H1 (cell line): ENCODE measurements around the gene ALOX12.

ENCODE experiments used
- EZH2 ChIP-seq: fragments of 200-600 bp; sonication (generic); IDR thresholded peaks from 2 replicates; pipeline ENCODE4 v1.7.1; 2012; ENCODE audit warnings: low read depth, mild to moderate bottlenecking, moderate library complexity, low read length, inconsistent platforms; ENCODE audit not compliant: severe bottlenecking
- TAF7 ChIP-seq: optimal IDR thresholded peaks from 2 replicates; pipeline ENCODE3; 2011; ENCODE audit warnings: low read depth, mild to moderate bottlenecking, inconsistent platforms, low read length, moderate library complexity, borderline replicate concordance
- TF ChIP-seq, protein P1 (sequence below): IDR thresholded peaks from 2 replicates; pipeline ENCODE4 v1.6.1; 2011; ENCODE audit warnings: low read depth, mild to moderate bottlenecking, low read length; ENCODE audit not compliant: insufficient read depth
- TF ChIP-seq, protein P2 (sequence below), 3 experiments: IDR thresholded peaks; 1 replicate in 2 of 3; 2 replicates in 1 of 3; pipeline versions ENCODE4 v1.5.1 to v1.6.1; 2011; ENCODE audit warnings: low read length in 3 of 3, mild to moderate bottlenecking in 3 of 3, inconsistent platforms in 2 of 3, low read depth in 1 of 3, moderate library complexity in 1 of 3; ENCODE audit not compliant: insufficient read depth in 1 of 3; ENCODE audit errors: control extremely low read depth in 1 of 3

DNA sequence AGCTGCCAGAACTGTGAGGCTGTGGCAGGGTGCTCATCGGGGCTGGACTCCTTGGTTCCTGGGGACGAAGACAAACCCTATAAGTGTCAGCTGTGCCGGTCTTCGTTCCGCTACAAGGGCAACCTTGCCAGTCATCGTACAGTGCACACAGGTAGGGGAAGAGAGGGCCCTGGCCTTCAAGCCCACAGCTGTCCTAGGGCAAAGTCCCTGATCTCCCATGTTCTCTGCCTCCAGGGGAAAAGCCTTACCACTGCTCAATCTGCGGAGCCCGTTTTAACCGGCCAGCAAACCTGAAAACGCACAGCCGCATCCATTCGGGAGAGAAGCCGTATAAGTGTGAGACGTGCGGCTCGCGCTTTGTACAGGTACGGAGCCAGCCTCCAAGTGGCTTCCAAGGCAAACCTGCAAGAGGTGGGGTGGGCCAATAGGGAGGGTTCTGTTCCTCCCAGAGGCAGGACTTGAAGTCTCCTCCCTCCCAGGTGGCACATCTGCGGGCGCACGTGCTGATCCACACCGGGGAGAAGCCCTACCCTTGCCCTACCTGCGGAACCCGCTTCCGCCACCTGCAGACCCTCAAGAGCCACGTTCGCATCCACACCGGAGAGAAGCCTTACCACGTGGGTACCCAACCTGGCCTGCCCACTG, 30.7 kb downstream of the ALOX12 start:
- TF ChIP-seq, protein P1, sequence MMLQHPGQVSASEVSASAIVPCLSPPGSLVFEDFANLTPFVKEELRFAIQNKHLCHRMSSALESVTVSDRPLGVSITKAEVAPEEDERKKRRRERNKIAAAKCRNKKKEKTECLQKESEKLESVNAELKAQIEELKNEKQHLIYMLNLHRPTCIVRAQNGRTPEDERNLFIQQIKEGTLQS = no peak
- no peak for TF ChIP-seq EZH2
- no peak for TF ChIP-seq TAF7
- TF ChIP-seq, protein P2, sequence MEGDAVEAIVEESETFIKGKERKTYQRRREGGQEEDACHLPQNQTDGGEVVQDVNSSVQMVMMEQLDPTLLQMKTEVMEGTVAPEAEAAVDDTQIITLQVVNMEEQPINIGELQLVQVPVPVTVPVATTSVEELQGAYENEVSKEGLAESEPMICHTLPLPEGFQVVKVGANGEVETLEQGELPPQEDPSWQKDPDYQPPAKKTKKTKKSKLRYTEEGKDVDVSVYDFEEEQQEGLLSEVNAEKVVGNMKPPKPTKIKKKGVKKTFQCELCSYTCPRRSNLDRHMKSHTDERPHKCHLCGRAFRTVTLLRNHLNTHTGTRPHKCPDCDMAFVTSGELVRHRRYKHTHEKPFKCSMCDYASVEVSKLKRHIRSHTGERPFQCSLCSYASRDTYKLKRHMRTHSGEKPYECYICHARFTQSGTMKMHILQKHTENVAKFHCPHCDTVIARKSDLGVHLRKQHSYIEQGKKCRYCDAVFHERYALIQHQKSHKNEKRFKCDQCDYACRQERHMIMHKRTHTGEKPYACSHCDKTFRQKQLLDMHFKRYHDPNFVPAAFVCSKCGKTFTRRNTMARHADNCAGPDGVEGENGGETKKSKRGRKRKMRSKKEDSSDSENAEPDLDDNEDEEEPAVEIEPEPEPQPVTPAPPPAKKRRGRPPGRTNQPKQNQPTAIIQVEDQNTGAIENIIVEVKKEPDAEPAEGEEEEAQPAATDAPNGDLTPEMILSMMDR (IDR thresholded peaks at IDR 0.05; ENCODE audit: control extremely low read depth in 1 of 3, insufficient read depth in 1 of 3, low read depth in 1 of 3, low read length in 3 of 3) = no peak
